Stimulated activated naive CD8-positive, alpha-beta T cell treated with anti-CD3 and anti-CD28 coated beads, Interleukin-15, Interleukin-2, amounts not matched to agents 100 ng/mL and 50 ng/mL, for 24 hours (primary cell): ENCODE measurements around the gene CDC42EP2.

ENCODE experiments used
- H3K27ac Mint-ChIP-seq: one replicate; pipeline ENCODE4 v1.8.0; 2021; ENCODE audit warnings: mild to moderate bottlenecking, mixed read lengths
- H3K27me3 Mint-ChIP-seq: one replicate; pipeline ENCODE4 v1.8.0; 2021; ENCODE audit warnings: mixed read lengths
- H3K36me3 Mint-ChIP-seq: one replicate; pipeline ENCODE4 v1.8.0; 2021; ENCODE audit warnings: low read depth, mixed read lengths
- H3K4me1 Mint-ChIP-seq: one replicate; pipeline ENCODE4 v1.8.0; 2021; ENCODE audit warnings: low read depth, mixed read lengths
- H3K4me3 Mint-ChIP-seq: one replicate; pipeline ENCODE4 v1.8.0; 2021; ENCODE audit warnings: mild to moderate bottlenecking, mixed read lengths
- H3K9me3 Mint-ChIP-seq: one replicate; pipeline ENCODE4 v1.8.0; 2021; ENCODE audit warnings: mixed read lengths

CDC42EP2 gene

DNA sequence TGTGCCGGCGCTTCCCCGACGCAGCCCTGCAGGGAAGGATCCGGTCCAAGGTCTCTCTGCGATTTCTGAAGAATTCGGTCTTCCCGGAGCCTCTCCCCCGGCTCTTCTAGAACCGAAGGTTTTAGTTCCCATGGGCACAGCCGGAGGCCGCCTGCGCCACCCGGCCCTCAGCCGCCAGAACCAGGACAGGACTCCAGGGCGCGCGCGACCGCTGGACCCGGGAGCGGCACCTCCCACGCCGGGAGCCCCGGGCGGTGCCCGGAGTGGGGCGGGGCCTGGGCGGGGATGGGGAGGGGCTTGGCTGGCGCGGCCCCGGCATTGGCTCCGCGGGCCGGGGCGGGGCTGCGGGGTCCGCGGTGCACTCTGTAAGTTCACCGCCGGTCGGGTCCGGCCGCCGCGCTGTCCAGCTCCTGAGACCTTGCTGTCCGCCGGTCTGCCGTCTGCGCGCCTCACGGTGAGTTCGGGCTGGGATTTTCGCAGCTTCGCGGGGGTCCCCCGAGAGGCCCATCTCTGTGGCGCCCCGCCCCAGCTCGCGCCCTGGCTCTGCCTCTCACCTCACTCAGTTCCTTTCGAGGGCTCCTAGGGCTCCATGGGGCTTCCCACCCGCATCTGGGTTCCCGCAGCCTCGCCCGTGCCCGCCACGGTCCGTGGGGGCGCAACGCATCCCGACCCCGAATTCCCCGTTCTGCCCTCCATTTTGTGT is at the start of gene CDC42EP2:
CDC42EP2 (plus strand) TSS at position 366 of the 703 bp plus-strand sequence. CDS start 6,033 bp downstream, outside the sequence.
- Mint-ChIP-seq H3K36me3 (no peaks in the 10 kb centered on the region), H3K4me1 (peaks cover 12% of the 10 kb centered on the region), H3K27me3 (peaks cover 9% of the 10 kb centered on the region), H3K27ac (no peak within 1 kb of the TSS), H3K4me3 (peak within 1 kb of the TSS; percentile 76), H3K9me3 (no peaks in the 10 kb centered on the region)

DNA sequence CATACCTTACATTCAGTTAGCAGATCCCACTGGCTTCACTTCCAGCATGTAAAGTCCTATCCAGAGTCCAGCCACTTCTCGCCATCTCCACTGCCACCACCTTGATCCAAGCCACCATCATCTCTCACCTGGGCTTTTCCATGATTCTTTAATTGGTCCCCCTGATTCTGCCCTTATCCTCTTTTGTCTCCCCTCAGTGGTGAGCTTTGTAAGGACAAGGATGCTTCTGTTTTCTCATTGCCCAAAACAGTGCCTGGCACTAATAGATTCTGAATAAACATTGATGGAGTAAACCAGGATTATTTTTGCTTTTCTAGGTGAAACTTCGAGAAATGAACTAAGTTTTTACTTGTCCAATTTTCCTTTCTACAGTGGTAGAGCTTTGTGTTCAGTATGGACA is 48.5 kb upstream of the CDC42EP2 start:
- Mint-ChIP-seq H3K27ac (peak overlapping the region; percentile 10), H3K4me3 (no peak overlapping the region), H3K4me1 (peaks cover 41% of the 10 kb centered on the region), H3K36me3 (peaks cover 65% of the 10 kb centered on the region), H3K9me3 (no peaks in the 10 kb centered on the region), H3K27me3 (no peaks in the 10 kb centered on the region)

DNA sequence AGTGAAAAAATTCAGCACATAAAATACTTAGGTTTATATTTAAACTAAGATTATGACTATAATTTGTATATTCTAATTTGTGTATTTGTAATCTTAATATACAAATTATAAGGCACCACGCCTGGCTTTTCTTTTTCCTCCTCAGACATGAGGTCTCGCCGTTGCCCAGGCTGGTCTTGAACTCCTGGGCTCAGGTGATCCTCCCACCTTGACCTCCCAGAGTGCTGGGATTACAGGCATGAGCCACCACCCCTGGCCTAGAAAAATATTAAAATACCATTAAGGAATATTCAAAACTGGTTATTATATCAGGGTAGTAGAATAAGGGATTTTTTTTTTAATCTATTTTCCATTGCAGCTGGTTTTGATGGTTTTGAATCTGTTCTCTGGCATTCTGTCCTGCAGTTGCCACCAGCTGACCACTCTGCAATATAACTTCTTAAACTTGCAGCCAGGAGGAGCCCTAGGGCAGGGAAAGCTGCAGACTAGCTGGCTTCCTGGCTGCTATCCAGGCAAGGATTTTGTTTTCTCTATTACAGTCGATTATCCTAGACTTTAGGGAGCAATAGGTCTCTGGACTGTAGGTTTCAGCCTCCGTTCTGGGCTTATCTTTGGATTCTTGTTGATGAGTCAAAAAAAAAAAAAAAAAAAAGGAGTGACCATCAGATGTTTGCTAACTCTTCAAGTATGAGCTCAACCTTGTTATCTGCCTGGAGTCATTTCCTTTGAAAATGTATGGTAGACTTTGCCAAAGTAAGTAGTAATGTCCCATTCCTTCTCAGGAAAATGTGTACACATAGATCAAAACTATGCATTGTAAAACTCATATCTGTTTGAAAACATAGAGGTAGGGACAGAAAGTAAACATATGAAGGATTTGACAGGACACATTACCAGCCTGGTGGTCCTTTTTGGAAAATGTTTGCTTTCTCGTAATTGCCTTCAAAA is 39.7 kb upstream of the CDC42EP2 start:
- Mint-ChIP-seq H3K4me3 (no peak overlapping the region), H3K36me3 (peaks cover 57% of the 10 kb centered on the region), H3K4me1 (peaks cover 12% of the 10 kb centered on the region), H3K27ac (no peak overlapping the region), H3K9me3 (no peaks in the 10 kb centered on the region), H3K27me3 (no peaks in the 10 kb centered on the region)

DNA sequence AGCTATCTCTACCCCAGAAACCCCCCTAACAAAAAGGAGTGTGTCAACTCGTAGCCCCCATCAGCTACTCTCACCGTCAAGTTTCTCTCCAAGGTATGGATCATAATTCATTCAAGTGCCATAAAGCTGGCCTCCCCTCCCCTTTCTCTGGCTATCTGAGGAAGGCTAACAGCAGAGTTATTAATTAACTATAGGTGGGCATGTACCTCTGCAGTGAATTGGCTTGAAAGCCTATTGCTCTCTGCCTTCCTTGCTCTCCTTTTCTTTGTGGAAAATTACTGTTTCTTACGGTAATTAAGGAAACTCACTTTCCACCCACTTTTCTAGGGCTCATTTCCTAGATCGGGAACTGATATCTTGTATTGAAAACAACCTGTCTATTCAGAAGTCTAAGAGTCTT is 38.8 kb upstream of the CDC42EP2 start:
- Mint-ChIP-seq H3K27ac (no peak overlapping the region), H3K36me3 (peaks cover 55% of the 10 kb centered on the region), H3K9me3 (no peaks in the 10 kb centered on the region), H3K4me1 (peaks cover 16% of the 10 kb centered on the region), H3K27me3 (no peaks in the 10 kb centered on the region), H3K4me3 (no peak overlapping the region)

- Mint-ChIP-seq H3K9me3 (no peaks in the 10 kb centered on the region), H3K4me1 (peaks cover 16% of the 10 kb centered on the region), H3K36me3 (peaks cover 67% of the 10 kb centered on the region), H3K4me3 (no peak overlapping the region), H3K27ac (no peak overlapping the region), H3K27me3 (no peaks in the 10 kb centered on the region)
These were observed 36.9 kb upstream of the CDC42EP2 start for GRCh38 chr11:65277631-65278277.

DNA sequence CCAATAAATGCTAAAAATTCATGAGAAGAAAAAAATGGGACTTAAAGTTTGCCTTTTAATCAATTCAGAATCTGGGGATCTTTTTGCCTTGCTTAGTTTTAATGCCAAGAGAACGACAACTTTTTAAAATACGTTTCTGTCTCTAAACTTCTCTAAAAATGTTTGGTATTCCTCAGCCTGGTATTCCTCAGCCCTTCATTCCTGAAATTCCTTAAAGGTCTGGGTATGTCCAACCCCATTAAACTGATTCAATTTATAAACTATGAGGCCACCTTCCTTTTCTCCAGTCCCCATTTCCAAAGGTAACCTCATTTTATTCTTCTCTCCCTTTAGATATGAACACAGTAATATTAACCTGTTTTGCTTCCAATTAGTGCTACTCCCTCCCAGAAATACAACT is 36.3 kb upstream of the CDC42EP2 start:
- Mint-ChIP-seq H3K4me1 (peaks cover 16% of the 10 kb centered on the region), H3K27ac (peak overlapping the region; percentile 16), H3K4me3 (no peak overlapping the region), H3K36me3 (peaks cover 65% of the 10 kb centered on the region), H3K27me3 (no peaks in the 10 kb centered on the region), H3K9me3 (no peaks in the 10 kb centered on the region)

GRCh38 chr11:65279279-65279678 is 35.4 kb upstream of the CDC42EP2 start:
- no peaks in the 10 kb centered on the region for H3K9me3 Mint-ChIP-seq
- H3K27ac Mint-ChIP-seq: peak overlapping the region; percentile 76

GRCh38 chr11:65279741-65280440 is 34.8 kb upstream of the CDC42EP2 start:
- Mint-ChIP-seq H3K4me1 (peaks cover 16% of the 10 kb centered on the region), H3K27ac (peak overlapping the region; percentile 76), H3K9me3 (no peaks in the 10 kb centered on the region), H3K4me3 (peak overlapping the region; percentile 27), H3K27me3 (no peaks in the 10 kb centered on the region), H3K36me3 (peaks cover 68% of the 10 kb centered on the region)

More at GRCh38 chr11:65279279-65279678, 35.4 kb upstream of the CDC42EP2 start:
- H3K36me3 Mint-ChIP-seq: peaks cover 69% of the 10 kb centered on the region
- peak overlapping the region; percentile 27 for H3K4me3 Mint-ChIP-seq
- H3K4me1 Mint-ChIP-seq: peaks cover 16% of the 10 kb centered on the region
- no peaks in the 10 kb centered on the region for H3K27me3 Mint-ChIP-seq

- H3K4me1 Mint-ChIP-seq: peaks cover 16% of the 10 kb centered on the region
- H3K4me3 Mint-ChIP-seq: no peak overlapping the region
- H3K27me3 Mint-ChIP-seq: no peaks in the 10 kb centered on the region
- no peaks in the 10 kb centered on the region for H3K9me3 Mint-ChIP-seq
- no peak overlapping the region for H3K27ac Mint-ChIP-seq
- peaks cover 69% of the 10 kb centered on the region for H3K36me3 Mint-ChIP-seq
These were observed 34.0 kb upstream of the CDC42EP2 start for GRCh38 chr11:65280646-65281045.

- H3K27ac Mint-ChIP-seq: no peak overlapping the region
- no peaks in the 10 kb centered on the region for H3K27me3 Mint-ChIP-seq
- H3K9me3 Mint-ChIP-seq: no peaks in the 10 kb centered on the region
These were observed 28.0 kb upstream of the CDC42EP2 start for GRCh38 chr11:65286686-65287085.

DNA sequence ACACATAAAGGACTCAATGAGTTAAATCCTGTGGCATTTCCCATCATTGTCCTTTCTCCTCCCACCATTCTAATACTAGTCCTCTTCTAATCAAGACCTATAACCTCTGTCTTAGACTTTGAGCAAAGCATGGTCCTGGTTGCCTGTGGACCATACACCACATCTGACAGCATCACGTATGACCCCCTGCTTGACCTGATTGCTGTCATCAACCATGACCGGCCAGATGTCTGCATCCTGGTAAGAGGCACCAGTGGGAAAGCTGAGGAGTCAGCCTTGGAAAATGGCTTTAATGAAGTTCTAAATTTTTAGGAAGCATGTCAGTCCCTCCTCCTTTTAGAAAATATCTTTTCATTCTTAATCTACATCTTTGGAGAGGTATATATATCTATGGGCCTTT is 27.1 kb upstream of the CDC42EP2 start:
- H3K9me3 Mint-ChIP-seq: no peaks in the 10 kb centered on the region
- peaks cover 50% of the 10 kb centered on the region for H3K36me3 Mint-ChIP-seq
- no peak overlapping the region for H3K4me3 Mint-ChIP-seq
- no peaks in the 10 kb centered on the region for H3K27me3 Mint-ChIP-seq
- H3K4me1 Mint-ChIP-seq: no peaks in the 10 kb centered on the region
- no peak overlapping the region for H3K27ac Mint-ChIP-seq

More at GRCh38 chr11:65286686-65287085, 28.0 kb upstream of the CDC42EP2 start:
- no peak overlapping the region for H3K4me3 Mint-ChIP-seq
- no peaks in the 10 kb centered on the region for H3K4me1 Mint-ChIP-seq
- H3K36me3 Mint-ChIP-seq: peaks cover 57% of the 10 kb centered on the region

DNA sequence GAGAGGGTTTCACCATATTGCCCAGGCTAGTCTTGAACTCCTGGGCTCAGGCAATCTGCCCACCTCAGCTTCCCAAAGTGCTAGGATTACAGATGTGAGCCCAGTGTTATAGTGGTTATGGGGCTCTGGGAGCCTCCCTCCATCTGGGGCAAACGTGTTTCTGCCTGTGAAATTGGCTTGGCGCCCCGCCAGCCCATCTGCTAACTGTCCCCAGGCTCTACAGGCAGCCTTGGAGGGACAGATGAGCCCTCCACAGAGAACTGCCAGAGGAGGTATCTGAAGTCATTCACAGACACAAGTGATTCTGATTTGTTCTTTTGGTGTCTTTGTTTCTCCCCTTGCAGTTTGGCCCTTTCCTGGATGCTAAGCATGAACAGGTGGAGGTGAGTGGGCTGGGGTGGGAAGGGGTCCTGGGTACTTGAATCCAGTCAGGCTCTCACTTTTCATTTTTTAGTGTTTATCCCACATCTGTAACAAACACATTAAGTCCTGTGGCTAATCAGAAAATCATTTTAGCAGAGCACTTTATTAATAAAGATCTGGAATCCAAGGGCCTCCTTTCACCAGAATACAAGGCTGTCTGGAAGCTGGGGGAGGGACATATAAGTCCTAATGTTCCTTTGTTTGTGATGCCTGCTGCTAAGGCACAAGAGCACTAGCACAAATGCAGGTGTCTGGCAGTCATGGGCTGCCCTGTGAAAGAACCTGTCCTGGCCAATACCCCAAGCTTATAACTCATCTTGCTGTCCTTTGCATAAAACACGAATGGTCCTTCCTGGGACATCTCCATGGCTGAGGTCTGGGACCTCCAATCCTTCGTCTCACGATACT is 25.7 kb upstream of the CDC42EP2 start:
- Mint-ChIP-seq H3K27ac (no peak overlapping the region), H3K36me3 (peaks cover 53% of the 10 kb centered on the region), H3K9me3 (no peaks in the 10 kb centered on the region), H3K27me3 (no peaks in the 10 kb centered on the region), H3K4me1 (no peaks in the 10 kb centered on the region), H3K4me3 (no peak overlapping the region)

- no peaks in the 10 kb centered on the region for H3K9me3 Mint-ChIP-seq
- H3K27me3 Mint-ChIP-seq: no peaks in the 10 kb centered on the region
- no peaks in the 10 kb centered on the region for H3K4me1 Mint-ChIP-seq
- no peak overlapping the region for H3K27ac Mint-ChIP-seq
- H3K4me3 Mint-ChIP-seq: no peak overlapping the region
- peaks cover 67% of the 10 kb centered on the region for H3K36me3 Mint-ChIP-seq
These were observed 24.1 kb upstream of the CDC42EP2 start for GRCh38 chr11:65290448-65291165.
